ENCODE measurements around the gene ISOC2.

ISOC2 gene

GRCh38 chr19:55504252-55504603 is 42.8 kb upstream of the ISOC2 start:
- H3K4me2 ChIP-seq (ENCODE audit: low read depth, low read length, poor library complexity, severe bottlenecking), result peak overlapping the region; percentile 75
- TF ChIP-seq EZH2phosphoT487 (IDR thresholded peaks at IDR 0.05; ENCODE audit: borderline replicate concordance), result no peak
- TF ChIP-seq CTCF (conservative IDR thresholded peaks at IDR 0.05; ENCODE audit: low read length), result no peak
- H3K27me3 ChIP-seq (ENCODE audit: insufficient read depth, low read length, poor library complexity, severe bottlenecking), result no peaks in the 10 kb centered on the region
- peaks cover 25% of the 10 kb centered on the region for H3K4me1 ChIP-seq (ENCODE audit: insufficient read depth, low read length, poor library complexity, severe bottlenecking)
- H3F3A ChIP-seq (ENCODE audit: low read depth), result no peaks in the 10 kb centered on the region
- peaks cover 25% of the 10 kb centered on the region for H3K79me2 ChIP-seq (ENCODE audit: insufficient read depth, low read length)
- H3K36me3 ChIP-seq (ENCODE audit: insufficient read depth, low read length), result no peaks in the 10 kb centered on the region
- peak overlapping the region; percentile 86 for H2AFZ ChIP-seq (ENCODE audit: low read length)
- no peaks in the 10 kb centered on the region for H3K9me3 ChIP-seq (ENCODE audit: insufficient read depth, low read depth, low read length)
- peak overlapping the region; percentile 69 for H3K4me3 ChIP-seq (ENCODE audit: low read length, poor library complexity, severe bottlenecking)
- H3K9me2 ChIP-seq (replicated peaks; ENCODE audit: low read depth, low read length), result no peaks in the 10 kb centered on the region
- peak overlapping the region; percentile 77 for H3K9ac ChIP-seq (ENCODE audit: low read depth, low read length, poor library complexity, severe bottlenecking)
- no peaks in the 10 kb centered on the region for H4K20me1 ChIP-seq (ENCODE audit: insufficient read depth, low read length, poor library complexity, severe bottlenecking)

DNA sequence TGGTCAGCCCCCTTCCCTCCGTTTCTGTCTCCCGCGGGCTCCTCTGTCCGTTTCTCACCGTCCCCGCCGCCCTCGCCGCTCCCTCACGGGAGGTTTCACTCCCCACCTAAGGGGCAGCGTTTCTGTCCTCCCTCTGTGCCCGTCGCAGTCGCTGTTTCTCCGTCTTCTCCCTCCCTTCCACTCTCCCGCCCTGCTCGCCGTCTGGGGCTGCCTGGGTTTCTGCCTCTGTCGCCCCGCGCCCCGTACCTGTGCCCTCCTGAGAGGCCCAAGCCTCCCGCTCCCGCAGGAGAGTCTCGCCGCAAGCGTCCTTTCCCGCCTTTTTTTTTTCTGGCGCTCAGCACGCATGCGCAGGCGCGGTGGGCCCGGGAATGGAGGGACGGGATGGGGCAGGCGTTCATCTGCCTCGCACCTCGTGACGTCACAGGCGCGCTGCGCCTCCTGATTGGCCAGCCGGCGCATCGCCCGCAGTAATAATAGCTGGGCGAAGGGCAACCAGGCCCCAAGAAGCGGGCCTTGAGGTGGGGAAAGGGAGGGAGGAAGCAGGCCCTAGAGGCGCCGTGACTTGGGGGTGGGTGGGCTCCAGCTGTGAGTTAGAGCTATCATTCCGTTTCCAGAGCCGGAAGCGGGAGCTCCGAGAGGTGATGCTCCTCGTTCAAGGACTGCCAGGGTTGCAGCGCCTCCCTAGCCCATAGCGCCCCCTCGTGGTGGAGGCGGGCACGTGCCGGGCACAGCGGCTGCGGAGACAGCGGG is 42.2 kb upstream of the ISOC2 start:
- peak overlapping the region; percentile 77 for H3K9ac ChIP-seq (ENCODE audit: low read depth, low read length, poor library complexity, severe bottlenecking)
- TF ChIP-seq EZH2phosphoT487 (IDR thresholded peaks at IDR 0.05; ENCODE audit: borderline replicate concordance) (no peak), CTCF (conservative IDR thresholded peaks at IDR 0.05; ENCODE audit: low read length) (peak; percentile 94)

GRCh38 chr19:55503157-55503501 is 41.7 kb upstream of the ISOC2 start:
- H3K9ac ChIP-seq (ENCODE audit: low read depth, low read length, poor library complexity, severe bottlenecking), result peak overlapping the region; percentile 77
- H3F3A ChIP-seq (ENCODE audit: low read depth), result no peaks in the 10 kb centered on the region
- H3K27me3 ChIP-seq (ENCODE audit: insufficient read depth, low read length, poor library complexity, severe bottlenecking), result no peaks in the 10 kb centered on the region
- H4K20me1 ChIP-seq (ENCODE audit: insufficient read depth, low read length, poor library complexity, severe bottlenecking), result no peaks in the 10 kb centered on the region
- H3K9me3 ChIP-seq (ENCODE audit: insufficient read depth, low read depth, low read length), result no peaks in the 10 kb centered on the region
- H3K9me2 ChIP-seq (replicated peaks; ENCODE audit: low read depth, low read length), result no peaks in the 10 kb centered on the region
- H3K4me2 ChIP-seq (ENCODE audit: low read depth, low read length, poor library complexity, severe bottlenecking), result peak overlapping the region; percentile 75
- peaks cover 25% of the 10 kb centered on the region for H3K4me1 ChIP-seq (ENCODE audit: insufficient read depth, low read length, poor library complexity, severe bottlenecking)
- H2AFZ ChIP-seq (ENCODE audit: low read length), result peak overlapping the region; percentile 86
- TF ChIP-seq EZH2phosphoT487 (IDR thresholded peaks at IDR 0.05; ENCODE audit: borderline replicate concordance) (no peak), CTCF (conservative IDR thresholded peaks at IDR 0.05; ENCODE audit: low read length) (no peak)
- peaks cover 25% of the 10 kb centered on the region for H3K79me2 ChIP-seq (ENCODE audit: insufficient read depth, low read length)
- no peaks in the 10 kb centered on the region for H3K36me3 ChIP-seq (ENCODE audit: insufficient read depth, low read length)
- H3K4me3 ChIP-seq (ENCODE audit: low read length, poor library complexity, severe bottlenecking), result peak overlapping the region; percentile 69

More for the DNA sequence above, 42.2 kb upstream of the ISOC2 start:
- no peaks in the 10 kb centered on the region for H3K9me2 ChIP-seq (replicated peaks; ENCODE audit: low read depth, low read length)
- peak overlapping the region; percentile 75 for H3K4me2 ChIP-seq (ENCODE audit: low read depth, low read length, poor library complexity, severe bottlenecking)
- H3K36me3 ChIP-seq (ENCODE audit: insufficient read depth, low read length), result no peaks in the 10 kb centered on the region
- H3K4me3 ChIP-seq (ENCODE audit: low read length, poor library complexity, severe bottlenecking), result peak overlapping the region; percentile 69
- peaks cover 25% of the 10 kb centered on the region for H3K4me1 ChIP-seq (ENCODE audit: insufficient read depth, low read length, poor library complexity, severe bottlenecking)
- no peaks in the 10 kb centered on the region for H3F3A ChIP-seq (ENCODE audit: low read depth)
- no peaks in the 10 kb centered on the region for H4K20me1 ChIP-seq (ENCODE audit: insufficient read depth, low read length, poor library complexity, severe bottlenecking)
- peaks cover 25% of the 10 kb centered on the region for H3K79me2 ChIP-seq (ENCODE audit: insufficient read depth, low read length)
- H3K9me3 ChIP-seq (ENCODE audit: insufficient read depth, low read depth, low read length), result no peaks in the 10 kb centered on the region
- peak overlapping the region; percentile 86 for H2AFZ ChIP-seq (ENCODE audit: low read length)
- H3K27me3 ChIP-seq (ENCODE audit: insufficient read depth, low read length, poor library complexity, severe bottlenecking), result no peaks in the 10 kb centered on the region
